ENCODE data around the gene TRMT2A.

Gene TRMT2A

GRCh38 chr22:20159076-20159475, 42.0 kb upstream of the TRMT2A start:
- Histone ChIP-seq H3K4me3 (no peak overlapping the region), H3K27ac (no peak overlapping the region)
- DNase-seq (ENCODE audit: low spot score), result no peak
- TF ChIP-seq, protein P1, sequence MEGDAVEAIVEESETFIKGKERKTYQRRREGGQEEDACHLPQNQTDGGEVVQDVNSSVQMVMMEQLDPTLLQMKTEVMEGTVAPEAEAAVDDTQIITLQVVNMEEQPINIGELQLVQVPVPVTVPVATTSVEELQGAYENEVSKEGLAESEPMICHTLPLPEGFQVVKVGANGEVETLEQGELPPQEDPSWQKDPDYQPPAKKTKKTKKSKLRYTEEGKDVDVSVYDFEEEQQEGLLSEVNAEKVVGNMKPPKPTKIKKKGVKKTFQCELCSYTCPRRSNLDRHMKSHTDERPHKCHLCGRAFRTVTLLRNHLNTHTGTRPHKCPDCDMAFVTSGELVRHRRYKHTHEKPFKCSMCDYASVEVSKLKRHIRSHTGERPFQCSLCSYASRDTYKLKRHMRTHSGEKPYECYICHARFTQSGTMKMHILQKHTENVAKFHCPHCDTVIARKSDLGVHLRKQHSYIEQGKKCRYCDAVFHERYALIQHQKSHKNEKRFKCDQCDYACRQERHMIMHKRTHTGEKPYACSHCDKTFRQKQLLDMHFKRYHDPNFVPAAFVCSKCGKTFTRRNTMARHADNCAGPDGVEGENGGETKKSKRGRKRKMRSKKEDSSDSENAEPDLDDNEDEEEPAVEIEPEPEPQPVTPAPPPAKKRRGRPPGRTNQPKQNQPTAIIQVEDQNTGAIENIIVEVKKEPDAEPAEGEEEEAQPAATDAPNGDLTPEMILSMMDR (IDR thresholded peaks at IDR 0.05), result no peak

- H3K27ac ChIP-seq, result no peak overlapping the region
- H3K4me3 ChIP-seq, result no peak overlapping the region
- TF ChIP-seq, protein P1 (IDR thresholded peaks at IDR 0.05), result no peak
- DNase-seq (ENCODE audit: low spot score), result no peak
Measured at GRCh38 chr22:20158391-20159036, 41.5 kb upstream of the TRMT2A start.

GRCh38 chr22:20157430-20158183, 40.6 kb upstream of the TRMT2A start:
- H3K4me3 ChIP-seq, result no peak overlapping the region
- H3K27ac ChIP-seq, result no peak overlapping the region
- DNase-seq (ENCODE audit: low spot score), result no peak
- TF ChIP-seq, protein P1 (IDR thresholded peaks at IDR 0.05), result no peak

DNA sequence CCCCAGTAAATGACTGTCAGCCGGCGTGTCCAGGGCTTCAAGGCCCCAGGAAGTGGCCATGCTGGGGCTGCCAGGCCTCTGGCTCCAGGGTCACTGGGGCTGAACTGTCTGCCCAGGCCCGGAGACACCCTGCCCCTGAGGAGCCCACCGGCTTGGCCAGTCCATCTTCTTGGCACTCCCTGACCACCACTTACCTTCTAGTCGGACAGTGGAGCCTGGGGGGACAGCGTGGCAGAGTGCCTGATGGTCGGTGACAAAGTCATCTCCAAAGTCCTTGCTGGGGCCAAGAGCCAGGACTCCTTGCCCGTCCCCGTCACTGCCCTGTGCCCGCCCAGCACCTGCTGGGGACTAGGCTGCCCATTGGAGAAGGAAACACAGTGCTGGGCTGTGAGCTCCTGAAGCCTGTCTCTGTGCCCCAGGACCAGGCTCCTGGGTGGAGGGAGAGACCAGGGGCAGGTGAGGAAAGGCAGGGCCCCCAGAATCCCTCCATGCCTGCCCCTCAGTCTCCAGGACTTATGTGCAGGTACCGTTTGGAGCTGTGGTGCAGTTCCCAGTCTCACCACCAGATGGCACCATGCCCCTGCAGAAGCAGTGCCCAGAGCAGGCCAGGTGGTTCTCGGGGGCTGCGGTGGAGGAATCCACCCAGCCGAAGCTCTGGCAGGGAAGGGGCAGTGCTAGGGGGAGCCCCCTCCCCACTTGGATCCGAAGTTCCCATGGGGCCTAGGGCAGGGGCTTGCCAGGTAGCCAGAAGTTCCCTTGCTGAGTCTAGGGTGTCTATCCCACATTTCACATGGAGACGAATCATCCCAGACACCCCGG, 39.8 kb upstream of the TRMT2A start:
- no peak overlapping the region for H3K27ac ChIP-seq
- peak; percentile 83 for DNase-seq (ENCODE audit: low spot score)

DNA sequence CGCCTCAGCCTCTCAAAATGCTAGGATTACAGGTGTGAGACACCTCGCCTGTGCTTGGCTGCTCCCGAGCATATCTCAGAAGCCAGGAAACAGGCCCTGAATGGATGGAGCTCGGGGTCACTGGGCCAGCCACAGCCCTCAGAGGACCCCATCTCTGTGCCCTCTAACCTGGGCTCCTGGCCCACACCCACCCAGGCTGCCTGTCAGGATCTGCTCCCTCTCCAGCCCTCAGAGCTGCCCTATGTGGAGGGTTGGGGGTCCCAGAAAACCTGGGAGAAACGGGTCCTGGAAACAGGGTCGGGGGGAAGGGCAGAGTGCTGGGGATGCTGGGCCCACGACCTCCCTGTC, 39.0 kb upstream of the TRMT2A start:
- Histone ChIP-seq H3K4me3 (no peak overlapping the region), H3K27ac (no peak overlapping the region)
- TF ChIP-seq, protein P1 (IDR thresholded peaks at IDR 0.05), result no peak
- no peak for DNase-seq (ENCODE audit: low spot score)

More for the DNA sequence above, 39.8 kb upstream of the TRMT2A start:
- no peak overlapping the region for H3K4me3 ChIP-seq
- TF ChIP-seq, protein P1 (IDR thresholded peaks at IDR 0.05), result peak; percentile 98

- Histone ChIP-seq H3K4me3 (no peak overlapping the region), H3K27ac (no peak overlapping the region)
- TF ChIP-seq, protein P1 (IDR thresholded peaks at IDR 0.05), result no peak
- DNase-seq (ENCODE audit: low spot score), result no peak
Measured at GRCh38 chr22:20155330-20156041, 38.5 kb upstream of the TRMT2A start.

All from coronary artery (tissue), 2 donors.